HG03575 (cell line): Measurements from ENCODE around the gene HRAS.
"Not testable (repeated sequence)": the region's sequence is repeated elsewhere in the genome, so short reads cannot be mapped to it uniquely, and the experiment has no call there.

Source experiments
- ATAC-seq: cut with Tn5 transposase; IDR thresholded peaks from one replicate; pipeline ENCODE4 v1.9.1; 2021; ENCODE audit not compliant: unreplicated experiment, insufficient number of reproducible peaks, low FRiP score; ENCODE audit errors: extremely low read depth

The HRAS gene

DNA sequence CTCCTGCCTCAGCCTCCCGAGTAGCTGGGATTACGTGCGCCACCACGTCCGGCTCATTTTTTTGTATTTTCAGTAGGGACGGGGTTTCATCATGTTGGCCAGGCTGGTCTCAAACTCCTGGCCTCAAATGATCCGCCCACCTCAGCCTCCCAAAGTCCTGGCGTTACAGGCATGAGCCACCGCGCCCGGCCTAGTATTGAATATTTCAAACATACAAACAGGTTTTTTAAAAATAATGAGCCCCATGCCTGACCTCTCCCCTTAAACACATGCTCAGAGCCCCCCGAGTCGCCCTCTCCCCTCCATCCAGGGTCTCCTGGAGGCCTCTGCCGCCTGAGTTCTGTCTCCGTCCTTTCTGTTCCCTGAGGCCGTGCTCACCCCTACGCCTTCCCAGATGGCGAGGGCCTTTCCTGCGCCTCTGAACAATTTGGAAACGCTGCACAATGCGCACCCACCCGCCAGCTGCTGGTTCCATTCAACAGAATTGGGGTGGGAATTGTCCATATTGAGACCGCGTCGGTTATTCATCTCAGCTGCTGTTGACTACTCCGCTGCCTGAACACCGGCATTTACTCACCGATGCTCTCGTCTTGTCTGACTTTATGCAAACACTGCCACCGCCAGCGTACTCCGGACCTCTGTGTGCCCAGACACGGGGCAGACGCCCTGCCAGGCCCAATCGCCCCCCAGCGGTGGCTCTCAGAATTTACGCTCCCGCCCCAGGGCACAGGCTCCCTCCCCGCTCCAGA is 14.8 kb downstream of the HRAS start:
- ATAC-seq, result no peak

DNA sequence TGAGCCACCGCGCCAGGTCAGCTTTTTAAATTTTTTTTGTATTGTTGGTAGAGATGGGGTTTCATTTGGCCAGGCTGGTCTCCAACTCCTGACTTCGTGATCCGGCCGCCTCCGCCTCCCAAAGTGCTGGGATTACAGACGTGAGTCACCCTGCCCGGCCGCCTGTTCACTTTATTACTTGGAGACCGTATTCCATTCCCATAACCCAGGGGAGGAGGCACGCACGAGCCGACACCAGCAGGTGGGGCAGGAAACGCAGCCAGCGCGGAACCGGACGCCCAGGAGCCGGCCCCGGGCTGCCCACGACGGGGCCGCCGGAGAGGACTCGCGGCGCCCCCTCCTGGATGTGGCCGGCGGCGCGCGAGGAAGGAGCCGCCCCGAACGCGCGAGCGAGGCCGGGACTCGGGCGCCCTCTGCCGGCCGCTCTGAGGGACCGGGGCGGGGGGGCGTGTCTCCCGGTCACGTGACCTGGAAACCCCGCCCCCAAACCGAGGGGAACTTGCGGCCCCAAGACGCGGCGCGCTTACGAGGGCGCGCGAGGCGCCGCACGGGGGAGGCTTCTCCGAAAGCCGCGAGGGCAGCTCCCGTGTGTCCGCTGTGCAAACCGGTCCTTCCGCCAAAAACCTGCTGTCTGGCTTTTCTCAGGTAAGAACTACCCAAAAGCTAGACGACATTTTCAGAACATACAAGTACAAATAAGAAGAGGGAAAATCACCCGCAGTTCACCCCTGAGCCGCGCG is 16.7 kb downstream of the HRAS start:
- no peak for ATAC-seq

DNA sequence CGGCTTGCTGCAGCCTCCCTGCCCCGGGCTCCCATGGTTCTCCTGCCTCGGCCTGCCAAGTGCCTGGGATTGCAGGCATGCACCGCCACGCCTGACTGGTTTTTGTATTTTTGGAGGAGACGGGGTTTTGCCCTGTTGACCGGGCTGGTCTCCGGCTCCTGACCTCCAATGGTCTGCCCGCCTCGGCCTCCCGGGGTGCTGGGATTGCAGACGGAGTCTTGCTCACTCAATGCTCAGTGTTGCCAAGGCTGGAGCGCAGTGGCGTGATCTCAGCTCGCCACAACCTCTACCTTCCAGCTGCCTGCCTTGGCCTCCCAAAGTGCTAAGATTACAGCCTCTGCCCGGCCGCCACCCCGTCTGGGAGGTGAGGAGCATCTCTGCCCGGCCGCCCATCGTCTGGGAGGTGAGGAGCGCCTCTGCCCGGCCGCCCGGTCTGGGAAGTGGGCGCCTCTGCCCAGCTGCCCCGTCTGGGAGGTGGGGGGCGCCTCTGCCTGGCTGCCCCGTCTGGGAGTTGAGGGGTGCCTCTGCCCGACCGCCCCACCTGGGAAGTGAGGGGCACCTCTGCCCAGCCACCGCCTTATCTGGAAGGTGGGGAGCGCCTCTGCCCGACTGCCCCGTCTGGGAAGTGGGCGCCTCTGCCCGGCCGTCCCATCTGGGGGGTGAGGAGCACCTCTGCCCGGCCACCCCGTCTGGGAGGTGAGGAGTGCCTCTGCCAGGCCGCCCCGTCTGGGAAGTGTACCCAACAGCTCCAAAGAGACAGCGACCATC is 18.3 kb downstream of the HRAS start:
- ATAC-seq, result not testable (repeated sequence)

DNA sequence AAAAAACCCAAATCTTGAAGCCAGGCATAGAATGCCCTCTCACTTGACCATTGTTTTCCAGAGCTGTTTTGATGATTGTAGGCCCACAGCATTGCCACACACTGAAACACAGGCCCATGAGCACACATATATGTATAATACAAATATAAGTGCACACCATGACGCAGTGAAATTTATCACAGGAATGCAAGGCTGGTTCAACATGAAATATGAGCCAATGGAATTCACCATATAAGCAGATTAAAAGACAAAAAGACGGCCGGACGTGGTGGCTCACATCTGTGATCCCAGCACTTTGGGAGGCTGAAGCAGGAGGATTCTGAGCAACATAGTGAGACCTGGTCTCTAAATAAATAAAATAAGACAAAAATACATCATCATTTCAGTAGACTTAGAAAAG is 19.0 kb downstream of the HRAS start:
- no peak for ATAC-seq

DNA sequence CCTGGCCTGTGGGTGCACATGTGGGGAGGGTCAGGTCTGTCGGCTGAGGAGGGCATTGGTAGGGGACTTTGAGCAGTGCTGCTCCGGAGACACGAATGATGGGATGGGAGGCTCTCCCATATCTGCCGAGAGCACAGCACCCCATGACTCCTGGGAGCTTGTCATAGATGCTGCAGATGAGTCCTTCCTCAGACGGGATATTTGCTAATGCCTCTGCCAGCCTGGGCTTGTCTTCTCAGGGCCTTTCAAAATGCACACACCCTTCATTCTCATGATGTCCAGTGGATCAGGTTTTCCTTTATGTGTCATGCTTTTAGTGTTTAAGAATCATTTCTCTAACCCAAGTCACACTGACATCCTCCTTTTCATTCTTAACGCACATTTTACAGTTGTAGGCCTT is 20.2 kb downstream of the HRAS start:
- ATAC-seq, result no peak

DNA sequence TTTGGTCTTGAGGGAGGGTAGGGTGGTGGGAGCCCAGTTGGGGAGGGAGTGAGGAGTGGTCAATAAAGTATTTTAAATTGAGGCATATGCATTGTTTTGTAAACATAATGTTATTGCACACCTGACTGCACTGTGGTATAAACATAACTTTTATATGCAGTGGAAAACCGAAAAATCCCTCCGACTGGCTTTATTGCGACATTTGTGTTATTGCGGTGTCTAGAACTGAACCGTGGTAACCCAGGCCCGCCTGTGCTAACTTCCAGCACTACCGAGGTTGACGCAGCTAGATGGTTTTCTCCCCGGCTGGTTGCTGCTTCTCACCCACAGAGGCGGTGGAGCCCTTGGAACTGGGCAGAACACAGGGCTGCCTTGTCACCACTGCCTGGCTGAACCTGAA is 20.8 kb downstream of the HRAS start:
- ATAC-seq, result no peak

DNA sequence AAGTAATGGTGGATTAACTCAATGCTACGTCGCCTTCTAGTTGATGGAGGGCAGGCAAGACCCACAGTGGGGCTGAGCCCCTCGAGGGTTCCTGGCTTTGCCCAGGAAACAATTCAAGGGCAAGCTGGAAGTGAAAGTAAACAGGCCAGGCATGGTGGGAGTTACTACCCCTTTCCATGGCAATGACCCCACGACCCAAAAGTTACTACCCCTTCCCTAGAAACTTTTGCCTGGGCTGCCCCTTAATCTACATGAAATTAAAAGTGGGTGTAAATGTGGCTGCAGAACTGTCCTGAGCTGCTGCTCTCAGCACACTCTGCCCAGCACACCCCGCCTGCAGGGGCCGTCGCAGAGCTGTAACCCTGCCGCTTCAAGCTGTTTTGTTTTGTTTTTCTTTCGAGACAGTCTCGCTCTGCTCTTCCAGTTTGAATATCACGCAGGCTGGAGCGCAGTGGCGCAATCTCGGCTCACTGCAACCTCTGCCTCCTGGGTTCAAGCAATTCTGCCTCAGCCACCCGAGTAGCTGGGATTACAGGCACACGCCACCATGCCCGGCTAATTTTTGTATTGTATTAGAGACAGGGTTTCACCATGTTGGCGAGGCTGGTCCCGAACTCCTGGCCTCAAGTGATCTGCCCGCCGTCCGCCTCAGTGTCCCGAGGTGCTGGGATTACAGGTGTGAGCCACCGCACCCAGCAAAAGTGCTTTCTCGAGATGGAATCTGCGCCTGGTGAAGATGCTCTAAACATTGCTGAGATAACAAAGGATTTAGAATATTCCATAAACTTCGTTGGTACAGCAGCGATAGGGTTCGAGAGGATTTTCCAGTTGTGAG is 22.4 kb downstream of the HRAS start:
- no peak for ATAC-seq

DNA sequence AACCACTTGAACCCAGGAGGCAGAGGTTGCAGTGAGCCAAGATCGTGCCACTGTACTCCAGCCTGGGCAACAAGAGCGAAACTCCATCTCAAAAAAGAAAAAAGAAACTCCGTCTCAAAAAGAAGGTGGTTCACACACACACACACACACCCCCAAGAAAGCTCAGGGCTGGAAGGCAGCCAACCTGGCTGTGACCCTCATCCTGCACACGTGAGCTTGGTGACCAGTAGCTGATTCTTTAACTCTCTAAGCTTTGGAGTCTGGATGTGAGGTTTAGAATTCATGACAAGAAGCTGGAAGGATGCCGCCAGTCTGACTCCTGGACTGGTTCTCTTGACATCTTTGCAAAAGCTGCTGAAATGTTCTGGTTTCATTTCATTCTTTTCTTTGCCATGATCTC is 26.4 kb downstream of the HRAS start:
- ATAC-seq, result no peak

DNA sequence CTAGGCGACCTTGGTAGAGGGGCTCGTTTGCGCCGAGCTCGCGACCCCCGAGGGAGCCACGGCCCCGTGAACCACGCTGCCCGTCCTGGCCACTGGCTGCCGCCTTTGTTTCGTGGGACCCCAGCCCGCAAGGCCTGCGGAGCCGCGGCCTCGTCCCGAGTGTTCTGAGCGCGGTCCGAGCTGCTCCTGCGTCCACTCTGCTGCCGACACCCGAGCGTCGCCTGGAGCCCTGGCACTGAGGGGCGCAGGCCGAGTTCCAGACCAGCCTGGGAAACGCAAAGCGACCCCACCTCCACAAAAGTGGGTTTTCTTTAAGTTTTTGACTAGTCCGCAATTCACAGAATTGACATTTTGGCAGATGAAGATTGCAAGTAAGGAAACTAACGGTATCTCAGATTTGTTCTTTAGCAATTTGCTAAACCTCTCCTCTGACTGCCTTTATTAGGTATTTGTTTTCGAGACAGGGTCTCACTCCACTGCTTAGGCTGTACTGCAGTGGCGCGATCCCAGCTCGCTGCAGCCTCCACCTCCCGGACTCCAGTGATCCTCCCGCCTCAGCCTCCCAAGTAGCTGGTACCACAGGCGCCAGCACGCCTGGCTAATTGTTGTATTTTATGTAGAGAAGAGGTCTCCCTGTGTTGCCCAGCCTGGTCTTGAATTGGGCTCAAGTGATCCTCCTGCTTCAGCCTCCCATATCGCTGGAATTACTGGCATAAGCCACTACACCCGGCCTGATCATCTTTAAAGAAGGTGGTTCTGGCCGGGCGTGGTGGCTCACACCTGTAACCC is 27.5 kb downstream of the HRAS start:
- no peak for ATAC-seq

DNA sequence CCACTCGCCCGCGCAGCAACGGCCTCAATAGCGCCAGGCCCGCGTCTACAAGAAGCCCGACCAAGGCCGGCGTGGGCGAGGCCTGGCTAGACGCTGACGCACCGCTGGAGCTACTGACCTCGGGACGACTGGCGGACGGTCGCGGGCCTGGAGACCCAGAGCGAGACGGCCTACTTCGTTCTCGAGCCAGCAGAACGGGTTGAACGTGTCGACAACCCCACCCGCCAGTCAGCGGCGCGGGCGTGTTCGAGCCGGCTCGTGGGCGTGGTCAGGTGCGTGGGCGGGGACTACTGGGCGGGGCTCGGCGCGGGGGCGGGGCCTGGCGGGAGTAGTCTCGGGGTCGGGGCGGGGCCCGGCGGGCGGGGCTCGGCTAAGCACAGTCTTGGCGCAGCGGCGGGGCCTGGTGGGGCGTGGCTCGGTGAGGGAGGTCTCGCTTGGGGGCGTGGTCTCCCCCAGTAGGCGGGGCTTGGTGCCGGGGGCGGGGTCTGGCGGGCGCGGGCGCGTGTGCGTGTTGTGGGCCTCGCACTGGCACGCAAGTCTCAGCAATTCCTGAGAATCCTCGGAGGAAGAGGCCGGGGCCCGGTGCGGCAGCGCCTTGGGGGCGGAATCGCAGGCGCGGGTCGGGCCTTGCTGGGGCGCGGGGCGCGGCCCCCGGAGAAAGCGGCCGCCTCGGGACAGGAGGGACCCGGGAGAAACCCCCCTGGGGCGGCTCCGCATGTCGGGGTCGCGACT is 28.2 kb downstream of the HRAS start, which contains the start of gene RNH1:
RNH1 (minus strand) TSS at position 248 of the 732 bp plus-strand sequence. CDS start 5,080 bp downstream, outside the sequence.
- ATAC-seq, result no peak

DNA sequence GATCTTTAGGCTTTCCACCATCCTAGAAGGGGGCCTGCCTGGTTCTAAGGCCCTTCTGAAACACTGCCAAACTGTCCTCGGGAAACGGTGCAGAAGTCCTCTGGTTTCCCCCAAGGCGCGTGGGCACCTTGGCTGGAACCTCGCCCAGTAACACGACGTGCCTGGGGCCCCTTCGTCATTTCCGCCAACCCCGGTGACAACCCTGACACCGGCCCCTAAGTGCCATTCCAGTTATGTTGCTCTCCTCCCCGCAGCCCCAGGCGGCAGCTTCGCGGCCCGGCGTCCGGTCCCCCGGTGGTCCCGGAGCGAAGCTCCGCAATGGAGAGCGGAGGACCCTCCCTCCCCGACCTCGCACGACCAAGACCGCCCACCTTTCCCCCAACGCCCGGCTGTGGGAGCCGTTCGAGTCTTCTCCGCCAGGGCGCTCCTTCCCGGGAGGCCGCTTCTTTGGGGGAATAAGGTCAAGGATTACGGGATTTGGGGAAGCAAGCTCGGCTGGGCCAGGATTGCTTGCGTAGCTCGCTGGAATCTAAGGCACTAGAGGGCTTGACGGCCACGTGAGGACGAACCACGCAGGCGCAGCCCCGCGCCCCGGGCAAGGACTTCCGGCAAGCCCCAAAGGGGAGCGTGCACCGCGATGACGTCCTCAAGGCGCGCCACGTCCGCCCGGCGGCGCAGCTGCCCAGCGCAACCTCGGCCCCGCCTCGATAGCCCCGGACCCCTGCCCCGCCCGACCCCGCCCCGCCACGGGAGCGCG is 29.0 kb downstream of the HRAS start:
- no peak for ATAC-seq

DNA sequence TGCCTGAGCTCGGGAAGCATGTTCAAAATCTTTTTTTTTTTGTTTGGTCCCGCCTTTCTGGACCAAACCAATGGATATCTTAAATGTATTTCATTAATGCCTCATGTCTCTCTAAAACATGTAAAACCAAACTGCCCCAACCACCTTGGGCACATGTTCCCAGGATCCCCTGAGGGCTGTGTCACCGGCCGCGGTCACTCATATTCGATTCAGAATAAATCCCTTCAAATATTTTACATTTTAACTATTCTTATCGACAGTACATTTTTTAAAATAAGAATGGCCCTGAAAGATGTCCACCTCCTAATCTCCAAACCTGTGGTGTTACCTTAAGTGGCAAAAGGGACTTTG is 30.4 kb downstream of the HRAS start:
- ATAC-seq, result no peak

DNA sequence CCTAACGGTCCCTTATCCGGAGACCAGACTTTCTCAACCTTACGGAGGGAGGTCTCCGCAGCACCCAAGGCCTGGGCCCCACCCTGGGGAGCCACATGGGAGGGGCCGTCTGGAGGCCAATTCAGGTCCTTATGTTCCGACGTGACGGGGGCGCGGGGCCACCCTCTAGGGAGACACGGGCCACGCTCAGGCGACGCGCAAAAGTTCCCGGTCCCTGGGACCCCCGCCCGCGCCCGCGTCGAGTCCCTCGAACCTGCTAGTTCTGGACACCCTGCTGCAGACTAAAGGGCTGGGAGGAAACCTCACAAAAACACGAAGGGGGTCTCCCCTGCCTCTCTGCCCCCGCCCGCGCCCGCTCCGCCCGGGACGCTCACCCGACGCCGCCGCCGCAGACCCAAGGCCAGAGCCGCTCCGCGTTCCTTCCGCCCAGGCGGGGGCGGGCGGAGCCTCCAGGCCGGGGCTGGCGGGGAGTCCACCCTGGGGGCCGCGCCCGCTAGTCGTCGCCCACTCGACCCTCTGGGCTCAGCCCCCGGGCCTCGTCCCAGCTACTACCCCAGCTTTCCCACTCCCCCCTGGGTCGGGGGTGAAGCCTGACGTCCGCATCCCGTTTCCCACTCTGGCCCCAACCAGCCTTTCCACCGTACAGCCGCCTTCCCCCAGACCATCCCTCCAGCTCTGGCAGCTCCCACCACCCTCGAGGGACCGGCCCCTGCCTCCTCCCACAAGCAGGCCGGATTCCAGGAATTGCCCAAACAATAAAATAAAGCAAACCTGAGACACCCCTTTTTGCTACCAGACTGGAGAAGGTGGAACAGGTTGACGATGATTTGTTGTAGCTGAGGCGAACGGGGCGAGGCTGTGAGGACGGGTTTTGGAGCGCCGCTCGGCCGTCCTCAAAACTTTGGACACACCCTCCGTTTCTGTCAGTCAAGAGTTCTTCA is 31.1 kb downstream of the HRAS start:
- ATAC-seq, result no peak

DNA sequence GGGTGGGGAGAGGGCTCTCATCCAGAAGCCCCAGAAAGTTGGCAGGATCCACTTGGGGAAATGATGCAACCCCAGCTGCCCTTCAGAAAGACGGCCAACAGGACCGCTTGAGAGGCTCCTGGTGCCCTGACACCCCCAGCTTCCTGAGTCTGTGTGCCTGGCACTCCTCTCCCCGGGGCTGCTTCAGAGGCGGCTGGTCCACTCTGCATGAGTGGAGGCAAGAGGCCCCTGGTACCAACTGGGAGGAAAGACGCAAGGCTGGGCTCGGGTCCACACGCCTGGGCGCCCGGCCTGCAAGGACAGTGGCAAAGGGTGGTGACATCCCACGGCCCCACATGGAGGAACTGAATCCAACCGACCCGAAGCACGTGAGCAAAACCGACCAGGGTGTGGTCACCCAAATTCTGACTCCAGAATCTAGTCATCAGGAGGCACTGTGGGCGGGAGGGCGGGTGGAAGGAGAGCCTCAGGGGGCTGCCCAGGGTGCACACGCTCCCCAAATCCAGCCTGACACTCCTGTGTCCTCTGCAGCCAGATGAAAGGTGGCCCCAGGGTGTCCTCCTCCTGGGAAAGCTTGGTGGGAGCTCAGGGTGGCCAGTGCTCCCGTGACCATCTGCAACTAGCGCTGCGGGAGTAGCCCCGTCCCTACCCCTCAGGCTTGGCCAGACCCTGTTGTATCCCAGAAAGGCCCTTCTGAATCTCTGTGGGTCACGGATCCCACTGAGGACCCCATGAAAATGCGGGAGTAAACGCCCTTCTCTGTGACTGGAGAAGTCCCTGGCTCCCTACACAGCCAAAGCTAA is 32.0 kb downstream of the HRAS start:
- ATAC-seq, result no peak
